GM19099 (cell line): ENCODE results near the gene PODXL2.

Experiments used
- POLR2A ChIP-seq: IDR thresholded peaks from 3 replicates; pipeline ENCODE4 v1.6.1; 2011; ENCODE audit warnings: low read depth; ENCODE audit not compliant: insufficient read length; ENCODE audit errors: extremely low read depth

PODXL2 gene, protein sequence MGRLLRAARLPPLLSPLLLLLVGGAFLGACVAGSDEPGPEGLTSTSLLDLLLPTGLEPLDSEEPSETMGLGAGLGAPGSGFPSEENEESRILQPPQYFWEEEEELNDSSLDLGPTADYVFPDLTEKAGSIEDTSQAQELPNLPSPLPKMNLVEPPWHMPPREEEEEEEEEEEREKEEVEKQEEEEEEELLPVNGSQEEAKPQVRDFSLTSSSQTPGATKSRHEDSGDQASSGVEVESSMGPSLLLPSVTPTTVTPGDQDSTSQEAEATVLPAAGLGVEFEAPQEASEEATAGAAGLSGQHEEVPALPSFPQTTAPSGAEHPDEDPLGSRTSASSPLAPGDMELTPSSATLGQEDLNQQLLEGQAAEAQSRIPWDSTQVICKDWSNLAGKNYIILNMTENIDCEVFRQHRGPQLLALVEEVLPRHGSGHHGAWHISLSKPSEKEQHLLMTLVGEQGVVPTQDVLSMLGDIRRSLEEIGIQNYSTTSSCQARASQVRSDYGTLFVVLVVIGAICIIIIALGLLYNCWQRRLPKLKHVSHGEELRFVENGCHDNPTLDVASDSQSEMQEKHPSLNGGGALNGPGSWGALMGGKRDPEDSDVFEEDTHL

DNA sequence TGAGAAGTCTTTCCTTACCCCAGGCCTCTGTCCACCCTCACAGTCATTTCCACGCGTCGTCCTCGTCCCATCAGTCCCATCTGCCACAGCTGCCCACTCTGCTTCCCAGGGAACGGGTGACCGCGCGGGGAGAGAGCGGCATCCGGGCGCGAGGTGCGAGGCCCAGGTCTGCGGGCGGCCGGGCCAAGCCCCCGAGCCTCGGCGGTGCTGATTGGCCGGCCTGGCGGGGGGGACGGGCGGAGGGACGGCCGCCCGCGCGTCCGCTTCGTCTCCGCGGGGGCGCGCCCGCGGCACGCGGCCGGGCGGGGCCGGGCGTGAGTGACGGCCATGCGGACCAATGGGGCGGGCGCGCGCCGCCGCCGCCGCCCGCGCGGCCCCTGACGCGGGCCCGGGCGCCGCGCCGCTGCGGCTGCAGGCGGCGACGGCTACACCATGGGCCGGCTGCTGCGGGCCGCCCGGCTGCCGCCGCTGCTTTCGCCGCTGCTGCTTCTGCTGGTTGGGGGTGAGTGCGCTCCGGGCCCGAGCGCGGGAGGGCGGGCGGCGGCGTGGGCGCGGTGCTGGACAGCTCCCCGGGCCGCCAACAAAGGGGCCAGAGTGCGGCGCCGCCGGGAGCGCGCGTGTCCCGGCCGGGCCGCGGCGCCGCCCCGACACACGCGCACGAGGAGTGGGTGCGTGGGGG, at the start of gene PODXL2:
Gene PODXL2 (plus strand): TSS at position 398 of the 679 bp plus-strand sequence. CDS start 35 bp downstream, at position 433.
- TF ChIP-seq POLR2A = no peak

DNA sequence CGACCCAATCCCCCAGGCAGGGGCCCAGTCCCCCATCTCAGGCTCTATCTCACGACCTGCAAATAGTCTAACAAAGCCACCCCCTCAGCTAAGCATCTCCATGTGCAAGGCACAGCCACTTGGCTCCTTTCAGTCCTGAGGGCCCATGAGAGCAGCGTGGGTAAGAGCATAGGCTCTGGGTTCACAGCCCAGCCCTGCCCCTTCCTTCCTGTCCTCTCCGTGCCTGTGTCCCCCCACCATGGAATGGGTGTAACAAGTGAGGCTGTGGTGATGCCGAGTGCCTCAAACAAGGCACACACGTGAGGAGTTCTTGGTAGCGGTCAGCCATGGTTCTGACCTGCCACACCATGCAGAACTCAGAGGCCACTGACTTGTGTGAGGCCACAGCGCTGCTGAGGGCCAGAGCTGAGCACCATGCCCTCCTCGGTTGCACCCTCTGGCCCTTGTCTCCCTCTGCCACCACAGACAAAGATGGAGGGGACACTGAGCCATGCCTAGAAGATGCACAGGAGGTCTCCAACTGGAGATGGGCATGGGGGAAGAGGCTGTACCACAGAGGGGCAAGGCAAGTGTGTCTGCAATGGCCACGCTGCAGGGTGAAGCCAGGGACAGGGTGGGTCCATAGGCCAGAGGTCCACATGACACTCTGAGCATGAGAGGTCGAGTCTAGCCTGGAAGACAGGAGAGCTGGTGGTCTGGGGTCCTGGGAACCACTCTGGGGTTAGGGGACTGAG, 48.5 kb upstream of the PODXL2 start:
- no peak for TF ChIP-seq POLR2A

DNA sequence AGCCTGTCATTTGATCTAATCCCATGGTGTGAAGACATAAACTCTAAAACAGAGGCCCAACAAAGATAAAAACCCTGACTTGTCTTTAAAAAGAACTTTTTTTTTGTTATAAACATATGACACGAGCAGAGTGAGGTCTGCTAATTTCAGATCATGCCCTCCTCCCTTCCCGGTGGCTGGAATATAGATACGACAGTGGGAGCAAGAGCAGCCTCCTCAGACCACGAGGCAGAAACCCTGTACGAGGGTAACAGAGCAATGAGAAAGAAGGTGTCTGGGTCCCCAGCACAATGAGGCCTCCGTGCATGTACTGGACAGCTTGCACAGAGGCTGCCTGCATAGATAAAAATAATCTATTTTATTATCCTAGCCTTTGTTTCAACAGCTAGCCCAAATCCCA, 44.3 kb upstream of the PODXL2 start:
- TF ChIP-seq POLR2A = no peak

DNA sequence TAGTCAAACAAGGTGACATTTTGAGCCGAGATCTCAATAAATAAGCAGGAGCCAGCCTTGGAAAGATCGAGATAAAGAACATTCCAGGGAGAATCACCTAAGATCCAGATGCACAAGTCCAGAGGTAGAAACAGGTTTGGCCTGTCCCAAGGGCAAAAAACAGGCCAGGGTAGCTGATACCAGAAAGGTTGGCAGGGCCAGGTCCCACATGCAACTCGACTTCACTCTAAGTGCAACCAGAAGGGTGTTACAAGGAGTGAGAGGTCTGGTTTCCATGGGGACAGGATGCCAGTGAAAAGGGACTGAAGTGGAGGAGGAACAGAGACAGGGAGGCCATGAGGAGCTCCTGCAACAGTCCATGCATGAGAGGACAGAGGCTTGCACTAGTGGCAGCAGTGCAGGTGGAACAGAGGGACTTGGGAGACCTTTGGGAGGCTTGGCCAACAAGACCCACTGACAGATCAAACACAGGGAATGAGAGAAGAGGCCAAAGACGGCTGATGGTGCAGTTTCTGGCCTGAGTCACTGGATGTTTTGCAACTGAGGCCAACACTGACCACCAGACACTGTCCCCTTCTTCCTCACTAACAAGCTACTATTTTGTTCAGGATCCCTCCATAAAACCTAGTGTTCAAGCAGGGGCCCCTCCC, 43.7 kb upstream of the PODXL2 start:
- TF ChIP-seq POLR2A = no peak

DNA sequence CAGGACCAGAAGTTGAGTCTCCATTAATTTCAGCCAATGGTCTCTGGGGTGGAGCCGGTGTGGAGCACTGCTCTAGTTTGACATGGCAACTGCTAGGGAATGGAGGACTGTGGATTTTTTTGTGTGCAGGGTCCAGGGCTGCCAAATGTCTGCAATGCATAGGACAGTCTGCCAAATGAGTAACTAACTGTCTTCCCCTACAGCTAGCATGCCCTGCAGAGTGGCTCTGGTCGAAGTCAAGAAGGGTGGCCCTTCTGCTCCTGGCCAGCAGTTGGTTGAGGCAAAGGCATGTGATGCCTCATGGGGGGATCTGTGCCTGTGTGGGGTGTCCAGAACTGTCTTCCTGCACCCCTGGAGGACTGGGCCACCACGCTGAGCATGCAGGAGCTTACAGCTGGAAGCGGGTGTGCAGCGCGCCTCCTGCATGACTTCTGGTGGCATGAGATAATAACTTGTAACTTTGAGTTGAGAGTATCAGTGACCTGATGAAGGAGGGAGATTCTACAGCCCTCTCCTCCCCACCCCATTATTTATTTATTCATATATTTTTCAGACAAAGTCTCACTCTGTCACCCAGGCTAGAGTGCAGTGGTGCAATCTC, 43.1 kb upstream of the PODXL2 start:
- TF ChIP-seq POLR2A = no peak

DNA sequence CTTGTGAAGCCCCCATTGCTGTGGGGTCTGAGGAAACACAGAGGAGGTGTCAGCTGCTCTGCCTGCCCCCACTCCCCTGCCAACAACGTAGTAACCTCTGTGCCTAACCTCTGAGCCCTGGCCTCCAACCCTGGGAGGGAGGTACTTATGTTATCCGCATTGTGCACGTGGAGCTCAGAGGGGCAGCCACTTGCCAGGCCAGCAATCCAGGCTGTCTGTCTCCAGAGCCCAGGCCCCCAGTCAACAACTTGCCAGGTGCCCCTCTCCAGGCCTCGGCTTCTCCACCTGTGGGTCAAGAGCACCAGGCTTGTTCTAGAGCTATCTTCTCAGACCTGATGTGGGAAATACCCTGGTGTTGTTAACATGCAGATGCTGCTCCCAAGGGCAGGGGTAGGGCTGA, 41.1 kb upstream of the PODXL2 start:
- no peak for TF ChIP-seq POLR2A

DNA sequence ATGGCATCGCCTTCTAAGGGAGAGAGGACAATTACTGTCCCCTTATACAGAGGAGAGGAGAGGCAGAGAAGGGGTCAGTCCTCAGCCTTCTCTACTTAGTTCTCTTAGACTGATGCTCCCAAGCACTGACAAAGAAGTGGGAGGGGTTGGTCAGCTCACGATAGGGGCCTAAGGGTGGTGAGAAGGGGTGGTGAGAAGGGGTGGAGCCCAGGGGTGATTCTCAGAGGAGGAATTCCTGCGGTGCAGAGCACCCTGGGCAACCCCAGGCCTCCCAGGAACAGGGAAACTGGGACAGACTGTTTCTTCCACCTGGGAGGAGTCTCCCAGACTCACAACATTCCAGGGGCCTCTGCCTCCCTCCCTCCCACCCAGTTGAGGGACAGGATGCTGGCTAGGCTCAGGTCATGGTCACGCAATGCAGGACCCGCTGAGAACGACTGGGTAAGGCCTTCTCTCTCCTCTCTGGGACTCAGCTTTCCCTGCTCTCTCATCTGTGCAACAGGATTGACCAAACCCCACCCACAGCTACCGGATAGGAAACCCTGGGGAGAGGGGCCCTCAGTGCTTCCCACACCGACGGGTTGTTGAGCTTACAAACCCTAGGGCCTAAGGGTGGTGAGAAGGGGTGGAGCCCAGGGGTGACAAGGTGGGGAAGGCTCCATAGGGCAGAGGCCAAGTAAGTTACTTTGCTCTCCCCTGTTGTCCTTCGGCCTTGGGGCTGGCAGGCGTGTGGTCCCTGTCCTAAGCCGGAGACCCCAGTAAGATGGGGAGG, 40.0 kb upstream of the PODXL2 start:
- TF ChIP-seq POLR2A = no peak

DNA sequence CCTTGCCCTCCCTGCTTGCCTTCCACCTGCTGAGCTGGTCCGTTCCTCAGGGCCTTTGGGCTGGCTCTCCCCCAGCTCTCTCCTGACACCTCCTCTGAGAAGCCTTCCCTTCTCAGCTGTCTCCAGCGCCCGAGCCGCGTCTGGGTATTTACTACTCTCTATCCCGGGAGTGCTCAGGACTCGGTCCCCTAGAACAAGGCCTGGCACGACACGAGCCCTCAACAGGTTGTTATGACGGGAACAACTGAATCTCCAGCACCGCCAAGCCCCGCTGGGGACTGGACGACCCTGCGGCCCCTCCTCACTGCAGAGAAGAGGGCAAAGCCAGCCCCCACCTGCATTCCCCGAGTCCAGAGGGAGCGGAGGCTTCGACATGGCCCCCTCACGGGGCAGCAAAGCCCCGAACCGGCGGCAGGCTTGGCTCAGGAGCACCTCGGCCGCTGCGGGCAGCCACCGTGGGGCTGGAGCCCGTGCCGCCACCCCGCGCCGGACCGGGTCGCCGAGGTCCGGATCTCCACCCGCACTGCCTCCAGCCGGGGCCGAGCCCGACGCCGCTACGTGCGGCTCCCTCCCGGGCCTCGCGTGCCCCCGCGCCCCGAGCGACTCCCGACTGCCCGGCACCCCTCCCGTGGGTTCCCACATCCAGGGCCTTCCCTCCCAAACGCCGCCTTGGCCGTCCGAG, 39.2 kb upstream of the PODXL2 start:
- TF ChIP-seq POLR2A = no peak

DNA sequence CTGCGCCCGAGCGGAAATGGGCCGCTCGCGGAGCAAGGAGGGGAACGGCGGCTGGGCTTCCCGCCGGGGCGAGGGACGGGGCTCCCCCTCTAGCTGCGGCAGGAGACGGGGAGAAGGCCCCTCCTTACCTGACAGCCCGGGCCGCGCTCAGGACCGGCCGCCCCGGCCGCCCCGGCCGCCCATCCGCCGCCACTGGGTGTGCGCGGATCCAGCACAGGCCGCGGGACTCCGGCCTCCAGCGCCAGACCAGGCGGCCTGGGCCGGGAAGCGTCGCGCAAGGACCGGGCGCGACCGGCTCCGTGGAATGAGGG, 38.7 kb upstream of the PODXL2 start:
- TF ChIP-seq POLR2A = no peak

DNA sequence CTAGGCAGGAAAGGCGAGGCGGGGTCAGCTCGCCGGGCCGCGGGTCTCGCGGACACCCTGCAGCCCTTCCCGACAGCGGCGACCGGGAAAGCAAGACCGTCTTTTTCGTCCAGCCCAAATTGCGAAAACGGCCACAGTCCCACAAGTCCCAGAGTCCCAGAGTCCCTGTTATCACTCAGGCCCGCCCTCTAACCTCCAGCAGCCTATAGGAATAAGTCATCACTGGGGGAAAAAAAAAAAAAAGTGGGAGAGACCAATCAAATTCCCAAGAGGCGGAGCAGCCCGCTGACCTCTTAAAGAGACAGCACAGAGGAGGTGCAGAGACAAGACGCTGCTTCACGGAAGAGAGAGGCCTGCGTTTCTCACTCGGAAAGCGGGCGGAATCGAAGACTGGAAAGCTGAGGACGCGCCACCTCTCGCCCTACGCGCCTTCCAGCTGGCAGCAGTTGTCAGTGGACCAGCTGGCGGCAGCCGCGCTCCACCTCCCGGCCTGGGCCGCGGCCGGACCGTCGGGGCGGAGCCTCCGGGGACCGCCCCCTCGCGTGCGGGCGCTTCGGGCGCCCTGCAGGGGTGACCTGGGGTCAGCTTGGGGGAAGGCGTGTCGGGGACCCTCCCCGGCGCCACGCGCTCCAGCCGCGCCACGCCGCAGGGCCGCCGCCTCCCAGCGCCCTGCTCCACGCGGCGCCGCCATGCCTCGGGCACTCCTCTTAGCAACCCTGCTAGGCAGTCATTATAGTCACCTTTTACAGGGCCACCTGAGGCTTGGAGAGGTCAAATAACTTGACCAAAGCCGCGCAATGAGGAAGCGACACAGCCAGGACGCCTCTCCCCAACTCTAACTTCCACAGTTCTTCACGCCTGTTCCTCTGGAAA, 38.2 kb upstream of the PODXL2 start, which contains the start of gene TPRA1:
Gene TPRA1 (minus strand): TSS at position 141 of the 873 bp plus-strand sequence. CDS start 10,587 bp downstream, outside the sequence.
- peak; percentile 61 for TF ChIP-seq POLR2A

DNA sequence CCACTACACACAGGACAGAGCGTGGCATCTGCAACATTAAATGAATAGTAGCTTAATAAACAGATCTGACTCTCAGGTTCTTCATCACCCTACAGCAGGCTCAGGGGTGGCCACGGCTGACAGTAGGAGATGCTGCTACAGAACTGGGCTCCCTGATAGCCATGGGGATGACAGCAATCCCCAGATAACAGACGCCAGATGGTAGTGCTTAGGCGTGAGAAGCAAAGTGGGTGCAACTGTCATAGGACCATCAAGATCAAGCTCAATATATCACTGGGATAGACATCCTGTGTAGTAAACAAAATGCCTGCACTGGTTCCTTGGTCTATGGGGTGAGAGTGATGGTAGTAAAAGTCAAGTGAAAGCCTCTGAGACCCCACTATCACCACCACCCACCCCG, 35.8 kb upstream of the PODXL2 start:
- TF ChIP-seq POLR2A = no peak

DNA sequence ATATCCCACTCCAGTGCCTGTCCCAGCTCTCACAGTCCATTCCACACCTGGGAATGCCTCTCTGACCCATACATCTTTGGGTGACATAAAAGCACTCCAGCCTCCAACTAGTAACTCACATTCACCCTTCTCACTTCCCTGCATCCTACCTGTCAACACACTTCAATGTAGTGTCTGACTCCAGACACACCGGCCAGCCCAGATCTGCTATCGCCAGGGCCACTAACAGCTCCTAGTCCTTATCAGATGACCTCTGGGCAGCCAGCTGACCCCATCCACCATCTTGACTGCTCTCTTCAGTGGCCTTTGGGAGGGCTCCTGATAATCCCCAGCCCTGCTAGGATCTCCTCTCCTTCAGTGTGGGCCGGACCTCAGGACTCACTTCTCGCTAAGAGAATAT, 33.7 kb upstream of the PODXL2 start:
- TF ChIP-seq POLR2A = no peak
